K562 (cell line): ENCODE measurements around the gene NPR1. TPM values are rescaled to one million over a fixed set of nuclear protein-coding genes. Genes with fewer than 3 reads are reported as not detected.

Source experiments
- ATAC-seq: fragments of 200-7000 bp; cut with Tn5 transposase; 3 replicates; pipeline ENCODE4 v1.9.1; 2020; ENCODE audit warnings: moderate library complexity
- BruUV-seq: library from RNA; stranded (reverse); fragments of 400-500 nt; replicated peaks from 2 replicates; lab custom pipeline; 2021; lab: Mats Ljungman, UMichigan
- CTCF ChIA-PET: fragments of 300-600 bp; formaldehyde crosslinking; extraction: SDS; loops from one replicate; lab custom pipeline; 2021; ENCODE audit warnings: low intra/inter-chr PET ratio; lab: Yijun Ruan, JAX
- POLR2A ChIA-PET: fragments of 300-600, 350-650 bp; sonication (Branson Sonifier 250); formaldehyde crosslinking; extraction: SDS; loops from one replicate; lab custom pipeline; 2021; ENCODE audit warnings: antibody characterized with exemption, inconsistent platforms; lab: Yijun Ruan, JAX
- DNase-seq, 4 experiments: peaks; one replicate each; pipeline versions ENCODE4 v3.0.0 to v3.0.0-alpha.2; 2011 to 2018; ENCODE audit warnings: low spot score in 3 of 4, mixed read lengths in 3 of 4; ENCODE audit errors: extremely low read depth in 1 of 4
- FAIRE-seq: peaks from 2 replicates; lab custom pipeline; 2011; peaks lifted over from hg19 to GRCh38; lab: Jason Lieb, UNC
- H2AFZ ChIP-seq: 2 replicates; pipeline ENCODE4 v1.6.0; 2011; ENCODE audit warnings: low read depth, low read length, control low read depth, inconsistent platforms
- H3K27ac ChIP-seq: fragments of 200-600 bp; 3 replicates; pipeline ENCODE4 v1.8.0; 2011; ENCODE audit warnings: low read depth, mild to moderate bottlenecking, control low read depth, inconsistent platforms, low read length, moderate library complexity, mixed read lengths; ENCODE audit errors: extremely low read depth
- H3K27me3 ChIP-seq, 2 experiments: fragments of 300-600 bp in 1 of 2; 2 replicates in 1 of 2; 3 replicates in 1 of 2; pipeline versions ENCODE4 v1.6.0 to v1.8.0; 2011; ENCODE audit warnings: inconsistent platforms in 2 of 2, low read length in 2 of 2, mild to moderate bottlenecking in 1 of 2, mixed read lengths in 1 of 2, moderate library complexity in 1 of 2; ENCODE audit not compliant: control insufficient read depth in 2 of 2, insufficient read depth in 2 of 2
- H3K36me3 ChIP-seq: fragments of 300-600 bp; 3 replicates; pipeline ENCODE4 v1.8.0; 2011; ENCODE audit warnings: mild to moderate bottlenecking, low read length, inconsistent platforms; ENCODE audit not compliant: control insufficient read depth, insufficient read depth
- H3K4me1 ChIP-seq, 2 experiments: fragments of 200-600 bp in 1 of 2; replicated peaks in 1 of 2; 2 replicates in 1 of 2; 3 replicates in 1 of 2; pipeline versions ENCODE4 v1.5.1 to v1.8.0; 2011; ENCODE audit warnings: inconsistent platforms in 2 of 2, low read length in 2 of 2, mild to moderate bottlenecking in 1 of 2, mixed read lengths in 1 of 2, moderate library complexity in 1 of 2; ENCODE audit not compliant: control insufficient read depth in 2 of 2, insufficient read depth in 2 of 2
- H3K4me2 ChIP-seq: 2 replicates; pipeline ENCODE4 v1.6.1; 2011; ENCODE audit warnings: low read length, control low read depth, inconsistent platforms, mixed read lengths; ENCODE audit not compliant: insufficient read depth
- H3K4me3 ChIP-seq: fragments of 200-600 bp; sonication (generic), shearing (Covaris generic); 2 replicates; pipeline ENCODE4 v1.5.1; 2016; ENCODE audit warnings: control low read depth, inconsistent platforms
- H3K79me2 ChIP-seq: fragments of 200-600 bp; 3 replicates; pipeline ENCODE4 v1.8.0; 2011; ENCODE audit warnings: low read length, inconsistent platforms; ENCODE audit not compliant: control insufficient read depth, insufficient read depth
- H3K9ac ChIP-seq, 2 experiments: 2 replicates each; pipeline versions ENCODE4 v1.6.0 to v1.6.1; 2011; ENCODE audit warnings: low read depth in 2 of 2, low read length in 2 of 2, control low read depth in 1 of 2, inconsistent platforms in 1 of 2, mild to moderate bottlenecking in 1 of 2, mixed read lengths in 1 of 2; ENCODE audit not compliant: insufficient read depth in 1 of 2
- H3K9me1 ChIP-seq: one replicate; pipeline ENCODE4 v1.6.0; 2011; ENCODE audit warnings: inconsistent platforms, mild to moderate bottlenecking, low read length, moderate library complexity; ENCODE audit not compliant: control insufficient read depth, insufficient read depth
- H3K9me3 ChIP-seq: replicated peaks from 2 replicates; pipeline ENCODE4 v1.5.1; 2011; ENCODE audit warnings: low read depth, low read length, inconsistent platforms; ENCODE audit not compliant: control insufficient read depth, insufficient read depth
- H4K20me1 ChIP-seq: replicated peaks from 2 replicates; pipeline ENCODE4 v1.6.1; 2011; ENCODE audit warnings: low read length, inconsistent platforms, mixed read lengths; ENCODE audit not compliant: control insufficient read depth, insufficient read depth
- CEBPG ChIP-seq, 3 experiments: fragments of 200-800 bp in 1 of 3; sonication (Bioruptor generic) in 1 of 3; sonication (generic) in 1 of 3; formaldehyde crosslinking in 1 of 3; IDR thresholded peaks in 2 of 3; conservative IDR thresholded peaks in 1 of 3; 2 replicates each; pipeline versions ENCODE4 v1.6.1 to v1.8.0; 2016 to 2022; ENCODE audit warnings: missing compliant biosample characterization in 2 of 3, missing genetic modification characterization in 2 of 3, mild to moderate bottlenecking in 1 of 3, missing genetic modification reagents in 1 of 3
- DIDO1 ChIP-seq: fragments of 450-650 bp; IDR thresholded peaks from 2 replicates; pipeline ENCODE4 v1.6.1; 2016; ENCODE audit warnings: low read depth, missing biosample characterization, missing genetic modification characterization
- POLR2AphosphoS5 ChIP-seq: IDR thresholded peaks from 2 replicates; pipeline ENCODE4 v1.6.1; 2011; ENCODE audit warnings: mild to moderate bottlenecking, low read depth, low read length, moderate library complexity; ENCODE audit not compliant: control insufficient read depth, insufficient read depth
- WGBS: fragments of 100-300 bp; shearing (Covaris generic); methylation state at CpG from one replicate; pipeline ENCODE4 v1.1.6; 2016; ENCODE audit warnings: low coverage, mixed read lengths; ENCODE audit not compliant: insufficient coverage; ENCODE audit errors: missing lambda C conversion rate; 5-methylcytosine and 5-hydroxymethylcytosine counted together
- in situ Hi-C: fragments of 300-500 bp; cut with MboI; formaldehyde crosslinking; loops from 4 replicates; pipeline ENCODE4 v1.15.0; 2018; ENCODE audit warnings: inconsistent platforms, mixed read lengths
- intact Hi-C: fragments of 100-400 bp; cut with micrococcal nuclease; formaldehyde crosslinking; loops from 2 replicates; pipeline ENCODE4 v1.14.2; 2022
- polyA plus RNA-seq, 8 experiments: library from polyadenylated mRNA; depleted of rRNA in 4 of 8; stranded (reverse) in 5 of 8; unstranded in 3 of 8; fragments of >200 nt; fragmentation: Nextera tagmentation in 2 of 8; fragmentation: Illumina TruSeq in 1 of 8; extraction: Ambion mirVana in 2 of 8; extraction: Trizol in 1 of 8; gene quantifications; 2 replicates each; pipeline versions ENCODE4 v1.2.1 to v1.2.3, GENCODE V29; 2011 to 2014; ENCODE audit warnings: inconsistent platforms in 1 of 8, missing spikeins in 1 of 8
- total RNA-seq, 7 experiments: library from RNA; depleted of rRNA in 6 of 7; stranded (reverse); fragments of >200 nt in 6 of 7; fragmentation: Illumina TruSeq in 2 of 7; extraction: Trizol in 2 of 7; gene quantifications; 2 replicates each; pipeline versions ENCODE4 v1.2.1 to v1.2.3, GENCODE V29; 2011 to 2021; ENCODE audit warnings: low replicate concordance in 1 of 7
- TF ChIP-seq, protein P1 (sequence below), 2 experiments: fragments of 450-650 bp; IDR thresholded peaks; 2 replicates each; pipeline ENCODE4 v1.6.1; 2016; ENCODE audit warnings: mild to moderate bottlenecking in 2 of 2, borderline replicate concordance in 1 of 2, low read depth in 1 of 2, moderate library complexity in 1 of 2

Gene NPR1
- total and polyA plus RNA-seq, 9 of the 15 experiments (the other 6 are each of a cell fraction or from before 2014, with no cell fraction given), result 0.05 to 0.16 (median 0.06) TPM; not detected in 6

DNA sequence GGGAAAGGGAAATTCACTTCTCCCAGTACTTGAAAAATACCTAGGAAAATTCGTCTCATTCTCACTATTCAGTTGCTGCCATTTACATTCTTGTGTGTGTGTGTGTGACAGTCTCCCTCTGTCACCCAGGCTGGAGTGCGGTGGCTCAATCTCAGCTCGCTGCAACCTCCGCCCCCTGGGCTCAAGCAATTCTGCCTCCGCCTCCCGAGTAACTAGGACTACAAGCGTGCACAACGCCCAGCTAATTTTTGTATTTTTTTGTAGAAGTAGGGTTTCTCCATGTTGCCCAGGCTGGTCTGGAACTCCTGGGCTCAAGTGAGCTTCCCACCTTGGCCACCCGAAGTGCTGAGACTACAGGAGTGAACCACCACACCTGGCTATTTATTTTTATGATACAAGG is 18.8 kb upstream of the NPR1 start:
- BruUV-seq, result no TSS peak
- CTCF ChIA-PET, result no interaction called here
- Histone ChIP-seq H3K9ac (peak overlapping the region in 1 of 2 experiments; percentile 73; a peak in 1 of 4 replicates), H3K9me3 (no peaks in the 10 kb centered on the region), H3K27ac (no peak overlapping the region), H4K20me1 (no peaks in the 10 kb centered on the region), H3K36me3 (peaks cover 42% of the 10 kb centered on the region), H3K4me3 (peak overlapping the region; percentile 98; the same call in 1 of the 2 replicates), H3K4me1 (peaks cover 3 to 16% of the 10 kb centered on the region in 2 experiments; a peak in 4 of 5 replicates), H3K27me3 (no peaks in the 10 kb centered on the region), H3K4me2 (peak overlapping the region; percentile 93), H3K79me2 (peaks cover 13% of the 10 kb centered on the region), H3K9me1 (no peaks in the 10 kb centered on the region), H2AFZ (no peak overlapping the region)
- ATAC-seq (no peak), FAIRE-seq (no peak), DNase-seq (no peak)
- in situ Hi-C loops, result no loop called here
- POLR2A ChIA-PET, result interaction anchor here (0.7 to 6.1 kb wide), 10 partner anchors 9 to 303 kb away, joined by 3 to 51 read pairs (median 5); partner anchors contain the start of genes CHTOP, ILF2, S100A13 and SLC39A1
- 49% methylated on average over 9 of the region's 9 CpGs for WGBS
- 0 out of 2 replicates have a peak, but pooled peaks have one; percentile 2 for TF ChIP-seq CEBPG (CRISPR knock-in tag; IDR thresholded peaks at IDR 0.05)
- no peak for TF ChIP-seq CEBPG (tag; conservative IDR thresholded peaks at IDR 0.05 in 1 of 2, IDR thresholded peaks at IDR 0.05 in 1 of 2)
- no peak for TF ChIP-seq DIDO1
- intact Hi-C loops, result no loop called here

GRCh38 chr1:153661111-153661708 is 17.3 kb upstream of the NPR1 start:
- no peaks in the 10 kb centered on the region for H3K9me1 ChIP-seq
- no peak overlapping the region for H3K4me2 ChIP-seq
- no peak overlapping the region for H3K9ac ChIP-seq
- peak; percentile 13 for ATAC-seq
- 73% methylated on average over 9 of the region's 9 CpGs for WGBS
- POLR2A ChIA-PET, result interaction anchor here (0.8 to 6.1 kb wide), 5 partner anchors 9 to 140 kb away, joined by 3 to 51 read pairs (median 10); partner anchors contain the start of genes CHTOP, ILF2 and S100A13
- peak in 1 of 4 experiments; percentile 18 for DNase-seq
- TSS peak; percentile 33 for BruUV-seq
- peaks cover 3 to 16% of the 10 kb centered on the region in 2 experiments; a peak in 4 of 5 replicates for H3K4me1 ChIP-seq
- in situ Hi-C loops (no loop called here), intact Hi-C loops (no loop called here)
- H3K4me3 ChIP-seq, result no peak overlapping the region
- H2AFZ ChIP-seq, result no peak overlapping the region
- H3K27me3 ChIP-seq, result no peaks in the 10 kb centered on the region
- H3K36me3 ChIP-seq, result peaks cover 58% of the 10 kb centered on the region
- H4K20me1 ChIP-seq, result no peaks in the 10 kb centered on the region
- peaks cover 13% of the 10 kb centered on the region for H3K79me2 ChIP-seq
- peak overlapping the region; percentile 10; the same call in 1 of the 3 replicates for H3K27ac ChIP-seq
- no peaks in the 10 kb centered on the region for H3K9me3 ChIP-seq
- CTCF ChIA-PET, result no interaction called here
- FAIRE-seq, result no peak
- TF ChIP-seq POLR2AphosphoS5, result peak; percentile 67
- TF ChIP-seq, protein P1, sequence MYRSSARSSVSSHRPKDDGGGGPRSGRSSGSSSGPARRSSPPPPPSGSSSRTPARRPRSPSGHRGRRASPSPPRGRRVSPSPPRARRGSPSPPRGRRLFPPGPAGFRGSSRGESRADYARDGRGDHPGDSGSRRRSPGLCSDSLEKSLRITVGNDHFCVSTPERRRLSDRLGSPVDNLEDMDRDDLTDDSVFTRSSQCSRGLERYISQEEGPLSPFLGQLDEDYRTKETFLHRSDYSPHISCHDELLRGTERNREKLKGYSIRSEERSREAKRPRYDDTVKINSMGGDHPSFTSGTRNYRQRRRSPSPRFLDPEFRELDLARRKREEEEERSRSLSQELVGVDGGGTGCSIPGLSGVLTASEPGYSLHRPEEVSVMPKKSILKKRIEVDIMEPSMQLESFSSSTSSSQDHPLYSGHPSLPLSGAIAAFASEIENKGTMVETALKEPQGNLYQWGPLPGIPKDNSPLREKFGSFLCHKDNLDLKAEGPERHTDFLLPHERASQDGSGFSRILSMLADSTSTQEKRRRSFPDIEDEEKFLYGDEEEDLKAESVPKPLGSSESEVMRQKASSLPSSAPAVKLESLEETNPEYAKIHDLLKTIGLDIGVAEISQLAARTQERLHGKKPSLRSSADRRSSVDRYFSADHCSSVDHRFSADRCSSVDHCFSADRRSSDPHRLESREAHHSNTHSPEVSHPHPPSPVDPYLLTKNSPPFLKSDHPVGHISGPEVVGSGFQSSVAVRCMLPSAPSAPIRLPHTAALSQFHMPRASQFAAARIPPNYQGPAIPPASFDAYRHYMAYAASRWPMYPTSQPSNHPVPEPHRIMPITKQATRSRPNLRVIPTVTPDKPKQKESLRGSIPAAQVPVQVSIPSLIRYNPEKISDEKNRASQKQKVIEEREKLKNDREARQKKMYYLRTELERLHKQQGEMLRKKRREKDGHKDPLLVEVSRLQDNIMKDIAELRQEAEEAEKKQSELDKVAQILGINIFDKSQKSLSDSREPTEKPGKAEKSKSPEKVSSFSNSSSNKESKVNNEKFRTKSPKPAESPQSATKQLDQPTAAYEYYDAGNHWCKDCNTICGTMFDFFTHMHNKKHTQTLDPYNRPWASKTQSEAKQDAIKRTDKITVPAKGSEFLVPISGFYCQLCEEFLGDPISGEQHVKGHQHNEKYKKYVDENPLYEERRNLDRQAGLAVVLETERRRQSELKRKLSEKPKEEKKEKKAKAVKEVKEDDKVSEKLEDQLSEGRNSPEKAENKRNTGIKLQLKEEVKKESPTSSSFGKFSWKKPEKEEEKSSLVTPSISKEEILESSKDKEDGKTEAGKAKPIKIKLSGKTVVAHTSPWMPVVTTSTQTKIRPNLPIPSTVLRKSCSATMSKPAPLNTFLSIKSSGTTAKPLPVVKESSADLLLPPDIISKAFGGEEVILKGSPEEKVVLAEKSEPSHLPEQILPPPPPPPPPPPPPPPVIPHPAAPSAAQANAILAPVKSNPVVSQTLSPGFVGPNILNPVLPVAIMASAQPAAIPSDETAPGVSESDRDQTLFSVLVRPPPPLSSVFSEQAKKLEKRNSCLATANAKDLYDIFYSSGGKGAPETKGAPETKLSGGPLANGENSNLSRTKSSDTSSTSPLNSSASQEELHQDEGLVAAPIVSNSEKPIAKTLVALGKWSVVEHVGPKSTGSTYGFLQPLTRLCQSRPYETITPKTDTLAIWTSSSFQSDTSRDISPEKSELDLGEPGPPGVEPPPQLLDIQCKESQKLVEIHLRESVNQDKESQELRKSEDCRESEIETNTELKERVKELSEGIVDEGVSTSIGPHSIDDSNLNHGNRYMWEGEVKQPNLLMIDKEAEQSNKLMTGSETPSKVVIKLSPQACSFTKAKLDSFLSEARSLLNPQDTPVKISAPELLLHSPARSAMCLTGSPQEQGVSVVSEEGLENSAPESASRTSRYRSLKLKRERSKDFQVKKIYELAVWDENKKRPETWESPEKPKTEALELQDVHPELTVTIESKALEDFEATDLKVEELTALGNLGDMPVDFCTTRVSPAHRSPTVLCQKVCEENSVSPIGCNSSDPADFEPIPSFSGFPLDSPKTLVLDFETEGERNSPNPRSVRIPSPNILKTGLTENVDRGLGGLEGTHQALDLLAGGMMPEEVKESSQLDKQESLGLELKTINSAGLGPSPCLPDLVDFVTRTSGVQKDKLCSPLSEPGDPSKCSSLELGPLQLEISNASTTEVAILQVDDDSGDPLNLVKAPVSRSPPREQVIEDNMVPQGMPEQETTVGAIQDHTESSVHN (IDR thresholded peaks at IDR 0.05; ENCODE audit: borderline replicate concordance in 1 of 2, low read depth in 1 of 2), result no peak
